ENCODE measurements around the gene DAGLA. TPM values are rescaled to one million over a fixed set of nuclear protein-coding genes. Genes with fewer than 3 reads are reported as not detected.

The DAGLA gene
- total RNA-seq, 1 donor from 2014 or later: 4.6 TPM

DNA sequence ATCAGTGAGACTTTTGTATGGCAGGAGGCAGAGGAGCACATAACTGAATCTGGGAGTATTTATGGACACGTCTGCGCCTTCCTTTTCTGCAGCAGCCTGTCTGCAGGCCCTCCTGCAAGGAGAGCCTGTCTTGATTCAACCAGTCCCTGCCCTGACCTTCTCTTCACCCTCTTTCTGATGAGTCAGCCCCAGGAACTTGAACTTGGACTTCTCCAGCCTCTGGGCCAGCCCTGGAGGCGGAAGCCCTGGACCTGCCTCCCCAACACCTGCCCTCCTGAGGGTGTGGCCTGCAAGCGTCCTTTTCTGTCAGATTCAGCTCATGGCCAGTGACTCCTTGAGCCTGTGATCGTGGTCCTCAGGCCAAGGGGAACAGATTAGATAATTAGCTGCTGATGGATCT is 20.0 kb downstream of the DAGLA start:
- H3K36me3 ChIP-seq (ENCODE audit: control insufficient read depth, insufficient read depth, low read length): no peaks in the 10 kb centered on the region
- H3K4me3 ChIP-seq (ENCODE audit: low read depth, low read length): no peak overlapping the region
- peak; percentile 47 for DNase-seq (ENCODE audit: low read depth)
- TF ChIP-seq, protein P1, sequence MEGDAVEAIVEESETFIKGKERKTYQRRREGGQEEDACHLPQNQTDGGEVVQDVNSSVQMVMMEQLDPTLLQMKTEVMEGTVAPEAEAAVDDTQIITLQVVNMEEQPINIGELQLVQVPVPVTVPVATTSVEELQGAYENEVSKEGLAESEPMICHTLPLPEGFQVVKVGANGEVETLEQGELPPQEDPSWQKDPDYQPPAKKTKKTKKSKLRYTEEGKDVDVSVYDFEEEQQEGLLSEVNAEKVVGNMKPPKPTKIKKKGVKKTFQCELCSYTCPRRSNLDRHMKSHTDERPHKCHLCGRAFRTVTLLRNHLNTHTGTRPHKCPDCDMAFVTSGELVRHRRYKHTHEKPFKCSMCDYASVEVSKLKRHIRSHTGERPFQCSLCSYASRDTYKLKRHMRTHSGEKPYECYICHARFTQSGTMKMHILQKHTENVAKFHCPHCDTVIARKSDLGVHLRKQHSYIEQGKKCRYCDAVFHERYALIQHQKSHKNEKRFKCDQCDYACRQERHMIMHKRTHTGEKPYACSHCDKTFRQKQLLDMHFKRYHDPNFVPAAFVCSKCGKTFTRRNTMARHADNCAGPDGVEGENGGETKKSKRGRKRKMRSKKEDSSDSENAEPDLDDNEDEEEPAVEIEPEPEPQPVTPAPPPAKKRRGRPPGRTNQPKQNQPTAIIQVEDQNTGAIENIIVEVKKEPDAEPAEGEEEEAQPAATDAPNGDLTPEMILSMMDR (IDR thresholded peaks at IDR 0.05; ENCODE audit: insufficient read depth, low read length, poor library complexity, severe bottlenecking): no peak
- no peaks in the 10 kb centered on the region for H3K27me3 ChIP-seq (ENCODE audit: control insufficient read depth, insufficient read depth, low read length)

DNA sequence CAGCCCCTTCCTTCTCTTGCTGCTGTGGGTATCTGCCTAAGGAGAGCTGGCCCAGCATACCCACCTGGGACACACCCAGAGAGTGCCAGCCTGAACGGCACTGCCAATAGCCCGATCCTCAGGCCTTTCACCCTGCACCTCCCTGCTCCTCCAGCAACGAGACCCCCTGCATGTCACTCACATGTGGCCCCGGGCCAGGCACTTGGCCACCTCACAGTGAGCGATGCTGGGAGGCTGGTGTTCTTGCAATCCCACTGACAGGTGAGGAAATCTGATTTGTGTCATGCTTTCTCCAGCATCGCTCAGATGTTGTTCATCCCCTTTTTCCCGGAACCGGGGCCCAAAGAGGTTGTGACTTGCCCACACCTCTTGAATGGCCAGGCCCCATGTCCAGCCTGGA is 20.5 kb downstream of the DAGLA start:
- TF ChIP-seq, protein P1 (IDR thresholded peaks at IDR 0.05; ENCODE audit: insufficient read depth, low read length, poor library complexity, severe bottlenecking): no peak
- Histone ChIP-seq H3K4me3 (ENCODE audit: low read depth, low read length) (no peak overlapping the region), H3K36me3 (ENCODE audit: control insufficient read depth, insufficient read depth, low read length) (no peaks in the 10 kb centered on the region), H3K27me3 (ENCODE audit: control insufficient read depth, insufficient read depth, low read length) (peaks cover 2% of the 10 kb centered on the region)
- no peak for DNase-seq (ENCODE audit: low read depth)

DNA sequence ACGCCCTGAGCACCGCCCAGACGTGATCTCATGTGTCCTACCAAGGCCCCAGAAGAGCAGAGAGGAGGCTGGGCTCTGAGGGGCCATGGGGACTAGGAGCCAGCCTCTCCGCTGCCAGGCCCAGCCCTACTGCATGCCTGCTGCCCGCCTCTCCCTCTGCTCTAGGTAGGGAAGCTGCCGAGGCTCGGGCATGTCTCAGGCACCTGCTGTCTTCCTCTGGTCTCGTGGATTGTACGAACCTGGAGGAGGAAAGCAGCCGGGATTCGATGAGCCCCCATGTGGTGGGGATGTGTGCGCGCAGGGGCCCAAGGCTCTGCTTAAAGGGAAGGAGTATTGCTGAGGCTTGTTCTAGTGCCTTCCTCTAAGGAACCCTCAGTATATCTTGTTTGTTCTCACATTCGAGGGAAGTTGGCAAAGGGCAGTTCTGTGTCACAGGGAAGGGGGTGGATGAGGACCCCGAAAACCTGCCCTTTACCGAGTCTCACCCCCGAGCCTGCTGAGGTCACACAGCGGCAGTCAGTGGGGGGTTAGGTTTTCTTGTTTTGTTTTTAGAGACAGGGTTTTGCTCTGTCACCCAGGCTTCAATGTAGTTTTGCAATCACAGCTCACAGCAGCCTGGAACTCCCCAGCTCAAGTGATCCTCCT is 21.2 kb downstream of the DAGLA start:
- H3K4me3 ChIP-seq (ENCODE audit: low read depth, low read length): no peak overlapping the region
- TF ChIP-seq, protein P1 (IDR thresholded peaks at IDR 0.05; ENCODE audit: insufficient read depth, low read length, poor library complexity, severe bottlenecking): peak; percentile 50
- no peak for DNase-seq (ENCODE audit: low read depth)
- no peaks in the 10 kb centered on the region for H3K36me3 ChIP-seq (ENCODE audit: control insufficient read depth, insufficient read depth, low read length)
- H3K27me3 ChIP-seq (ENCODE audit: control insufficient read depth, insufficient read depth, low read length): peaks cover 2% of the 10 kb centered on the region

DNA sequence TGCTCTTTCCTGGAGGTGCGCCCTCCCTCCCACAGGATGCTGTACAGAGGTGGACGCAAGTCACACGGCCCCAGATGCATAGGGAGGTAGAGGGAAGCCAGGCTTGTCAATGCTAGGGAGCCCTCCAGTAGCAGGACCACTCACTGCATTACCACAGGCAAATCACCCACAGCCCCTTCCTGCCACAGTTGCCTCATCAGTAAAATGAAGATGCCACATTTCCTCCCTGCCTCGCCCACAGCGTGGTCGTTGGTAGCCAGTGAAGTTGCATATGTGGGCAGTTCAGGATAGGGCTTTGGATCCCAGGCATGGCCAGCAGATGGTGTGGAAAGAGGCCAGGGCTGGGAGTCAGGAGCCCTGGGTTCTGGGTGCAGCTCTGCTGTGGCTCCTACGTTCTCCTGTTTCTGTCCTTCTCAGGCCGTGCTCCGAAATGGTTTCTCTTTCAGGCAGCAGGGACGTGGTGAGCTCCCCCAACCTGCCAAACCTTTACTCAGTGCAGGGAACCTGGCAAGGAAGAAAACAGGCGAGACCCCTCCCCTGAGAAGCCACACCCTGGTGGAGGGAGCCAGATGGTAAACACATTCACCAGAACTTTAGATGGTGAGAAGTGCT is 22.6 kb downstream of the DAGLA start:
- no peak for DNase-seq (ENCODE audit: low read depth)
- H3K27me3 ChIP-seq (ENCODE audit: control insufficient read depth, insufficient read depth, low read length): peaks cover 2% of the 10 kb centered on the region
- TF ChIP-seq, protein P1 (IDR thresholded peaks at IDR 0.05; ENCODE audit: insufficient read depth, low read length, poor library complexity, severe bottlenecking): no peak
- H3K4me3 ChIP-seq (ENCODE audit: low read depth, low read length): no peak overlapping the region
- no peaks in the 10 kb centered on the region for H3K36me3 ChIP-seq (ENCODE audit: control insufficient read depth, insufficient read depth, low read length)

DNA sequence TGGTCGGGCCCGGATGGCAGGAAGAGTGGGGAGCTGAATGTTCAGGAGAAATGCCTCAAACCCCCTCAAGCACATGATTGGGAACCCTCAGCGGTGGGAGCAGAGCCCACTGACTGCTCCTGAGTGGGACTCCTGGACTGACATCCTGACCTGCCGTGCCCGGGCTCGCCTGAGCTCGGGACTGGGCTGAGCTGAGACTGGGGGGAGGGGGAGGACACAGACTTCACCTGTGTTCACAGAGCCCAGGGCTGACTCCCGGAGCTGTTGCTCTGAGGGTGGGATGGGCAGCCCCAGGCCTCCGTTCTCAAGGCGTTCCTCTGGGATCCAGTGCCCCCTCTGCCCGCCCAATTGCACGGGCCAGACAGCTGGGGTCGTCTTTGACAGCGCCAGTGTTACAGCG is 24.6 kb downstream of the DAGLA start:
- no peak for DNase-seq (ENCODE audit: low read depth)
- Histone ChIP-seq H3K27me3 (ENCODE audit: control insufficient read depth, insufficient read depth, low read length) (peaks cover 2% of the 10 kb centered on the region), H3K4me3 (ENCODE audit: low read depth, low read length) (no peak overlapping the region), H3K36me3 (ENCODE audit: control insufficient read depth, insufficient read depth, low read length) (no peaks in the 10 kb centered on the region)
- TF ChIP-seq, protein P1 (IDR thresholded peaks at IDR 0.05; ENCODE audit: insufficient read depth, low read length, poor library complexity, severe bottlenecking): no peak

Data from kidney epithelial cell (primary cell).